Spleen (tissue), 7 donors: Measurements from ENCODE around the gene SERPINE1.

Source experiments
- POLR2A ChIP-seq, 3 donors: fragments of 450-650 bp; IDR thresholded peaks; one replicate each; pipeline ENCODE4 v1.5.1; 2017; ENCODE audit warnings: antibody characterized with exemption in 3 of 3, mild to moderate bottlenecking in 1 of 3
- POLR2AphosphoS5 ChIP-seq, 3 donors: sonication (generic); formaldehyde crosslinking; IDR thresholded peaks; one replicate each; pipeline ENCODE4 v1.5.1; 2017; ENCODE audit warnings: antibody characterized with exemption in 3 of 3
- TF ChIP-seq, protein P1 (sequence below), 11 experiments: fragments of 200-600 bp in 7 of 11; fragments of 450-650 bp in 4 of 11; sonication (generic) in 4 of 11; IDR thresholded peaks in 8 of 11; conservative IDR thresholded peaks in 3 of 11; 1 replicate in 7 of 11; 2 replicates in 4 of 11; pipeline versions ENCODE4 v1.4.0 to v1.8.0; 2016 to 2021; ENCODE audit warnings: antibody characterized with exemption in 11 of 11, inconsistent platforms in 4 of 11, mild to moderate bottlenecking in 1 of 11
- donor health status: DM: no; HTN: no; CAD: no; lungs with moderate emphysema.
- donor health status: DM: no; HTN: no; CAD: no.
- donor health status: DM: no; HTN: no; CAD: no.

DNA sequence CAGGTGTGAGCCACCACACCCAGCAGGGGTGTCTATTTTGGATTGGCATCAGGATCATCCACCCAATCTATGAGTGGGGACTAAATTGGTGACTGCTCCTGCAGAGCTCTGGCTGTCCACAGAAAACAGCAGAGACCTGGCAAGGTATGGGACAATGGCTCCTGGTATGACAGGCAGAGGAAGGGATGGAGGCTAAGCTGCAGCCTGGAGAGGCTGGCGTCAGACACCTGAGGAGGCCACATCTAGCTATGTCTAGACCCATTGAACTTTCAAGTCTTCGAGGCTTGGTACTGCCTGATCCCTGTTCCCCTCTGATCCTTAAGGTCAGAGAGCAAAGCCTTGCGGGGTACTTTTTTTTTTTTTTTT is 3.2 kb upstream of the SERPINE1 start:
- TF ChIP-seq POLR2A (IDR thresholded peaks at IDR 0.05) (no peak), POLR2AphosphoS5 (IDR thresholded peaks at IDR 0.05) (no peak)
- TF ChIP-seq, protein P1, sequence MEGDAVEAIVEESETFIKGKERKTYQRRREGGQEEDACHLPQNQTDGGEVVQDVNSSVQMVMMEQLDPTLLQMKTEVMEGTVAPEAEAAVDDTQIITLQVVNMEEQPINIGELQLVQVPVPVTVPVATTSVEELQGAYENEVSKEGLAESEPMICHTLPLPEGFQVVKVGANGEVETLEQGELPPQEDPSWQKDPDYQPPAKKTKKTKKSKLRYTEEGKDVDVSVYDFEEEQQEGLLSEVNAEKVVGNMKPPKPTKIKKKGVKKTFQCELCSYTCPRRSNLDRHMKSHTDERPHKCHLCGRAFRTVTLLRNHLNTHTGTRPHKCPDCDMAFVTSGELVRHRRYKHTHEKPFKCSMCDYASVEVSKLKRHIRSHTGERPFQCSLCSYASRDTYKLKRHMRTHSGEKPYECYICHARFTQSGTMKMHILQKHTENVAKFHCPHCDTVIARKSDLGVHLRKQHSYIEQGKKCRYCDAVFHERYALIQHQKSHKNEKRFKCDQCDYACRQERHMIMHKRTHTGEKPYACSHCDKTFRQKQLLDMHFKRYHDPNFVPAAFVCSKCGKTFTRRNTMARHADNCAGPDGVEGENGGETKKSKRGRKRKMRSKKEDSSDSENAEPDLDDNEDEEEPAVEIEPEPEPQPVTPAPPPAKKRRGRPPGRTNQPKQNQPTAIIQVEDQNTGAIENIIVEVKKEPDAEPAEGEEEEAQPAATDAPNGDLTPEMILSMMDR (IDR thresholded peaks at IDR 0.05 in 8 of 11, conservative IDR thresholded peaks at IDR 0.05 in 3 of 11): no peak
